HFFc6 (cell line): ENCODE data around the gene HTD2. TPM values are rescaled to one million over a fixed set of nuclear protein-coding genes. Genes with fewer than 3 reads are reported as not detected.

Experiments used
- DNase-seq: peaks from one replicate; pipeline ENCODE4 v3.0.0-alpha.2; 2018
- H3K27ac Mint-ChIP-seq: 2 replicates; pipeline ENCODE4 v1.8.0; 2020; ENCODE audit warnings: mild to moderate bottlenecking, mixed read lengths
- H3K27me3 Mint-ChIP-seq: 2 replicates; pipeline ENCODE4 v1.8.0; 2021; ENCODE audit warnings: mild to moderate bottlenecking, moderate library complexity, mixed read lengths; ENCODE audit not compliant: insufficient read depth
- H3K36me3 Mint-ChIP-seq: 2 replicates; pipeline ENCODE4 v1.8.0; 2021; ENCODE audit warnings: low read depth, mixed read lengths
- H3K4me1 Mint-ChIP-seq: 2 replicates; pipeline ENCODE4 v1.8.0; 2020; ENCODE audit warnings: low read depth, mixed read lengths
- H3K4me3 Mint-ChIP-seq: 2 replicates; pipeline ENCODE4 v1.8.0; 2020; ENCODE audit warnings: mild to moderate bottlenecking, moderate library complexity, mixed read lengths
- H3K9me3 Mint-ChIP-seq: 2 replicates; pipeline ENCODE4 v1.8.0; 2020; ENCODE audit warnings: mild to moderate bottlenecking, mixed read lengths
- CTCF ChIP-seq: fragments of 200-600 bp; sonication (generic); IDR thresholded peaks from 2 replicates; pipeline ENCODE4 v1.5.0; 2021; ENCODE audit warnings: antibody characterized with exemption, mild to moderate bottlenecking
- total RNA-seq, 6 experiments: library from RNA; stranded (reverse); fragmentation: NEBNext Ultra II Directional; extraction: Animal tissue kit (Norgen Biotek cat#: 25700); gene quantifications; 2 replicates in 1 of 6; 3 replicates in 5 of 6; pipeline ENCODE4 v1.2.3, GENCODE V29; 2021

Gene HTD2
- total RNA-seq, 6 experiments from 2014 or later = 5.1 to 8.7 (median 6.3) TPM

- no peak overlapping the region for H3K27ac Mint-ChIP-seq
- no peak overlapping the region for H3K4me3 Mint-ChIP-seq
- peaks cover 35% of the 10 kb centered on the region for H3K4me1 Mint-ChIP-seq
- no peaks in the 10 kb centered on the region for H3K9me3 Mint-ChIP-seq
- TF ChIP-seq CTCF = no peak
- peaks cover 2% of the 10 kb centered on the region; the same call in 1 of the 2 replicates for H3K27me3 Mint-ChIP-seq
- DNase-seq = no peak
- 0 out of 2 replicates have a peak, but pooled peaks cover 3% of the 10 kb centered on the region for H3K36me3 Mint-ChIP-seq
Measured at GRCh38 chr3:58345457-58345856, 39.1 kb downstream of the HTD2 start.

- Mint-ChIP-seq H3K4me3 (no peak overlapping the region), H3K4me1 (peaks cover 33% of the 10 kb centered on the region), H3K36me3 (0 out of 2 replicates have a peak, but pooled peaks cover 3% of the 10 kb centered on the region), H3K27ac (no peak overlapping the region), H3K9me3 (no peaks in the 10 kb centered on the region), H3K27me3 (peaks cover 2% of the 10 kb centered on the region; the same call in 1 of the 2 replicates)
- no peak for DNase-seq
- TF ChIP-seq CTCF = no peak
Measured at GRCh38 chr3:58346368-58346767, 40.0 kb downstream of the HTD2 start.

- Mint-ChIP-seq H3K27me3 (peaks cover 2% of the 10 kb centered on the region; the same call in 1 of the 2 replicates), H3K4me1 (peaks cover 25% of the 10 kb centered on the region), H3K36me3 (no peaks in the 10 kb centered on the region), H3K27ac (no peak overlapping the region), H3K4me3 (no peak overlapping the region), H3K9me3 (no peaks in the 10 kb centered on the region)
- no peak for TF ChIP-seq CTCF
- DNase-seq = no peak
Measured at GRCh38 chr3:58347984-58348383, 41.7 kb downstream of the HTD2 start.

- Mint-ChIP-seq H3K36me3 (no peaks in the 10 kb centered on the region), H3K27me3 (peaks cover 2% of the 10 kb centered on the region; the same call in 1 of the 2 replicates), H3K4me1 (peaks cover 32% of the 10 kb centered on the region), H3K9me3 (no peaks in the 10 kb centered on the region), H3K4me3 (no peak overlapping the region), H3K27ac (peak overlapping the region; percentile 64)
- no peak for TF ChIP-seq CTCF
- DNase-seq = no peak
Measured at GRCh38 chr3:58349792-58350626, 43.7 kb downstream of the HTD2 start.

GRCh38 chr3:58350627-58351013 is 44.3 kb downstream of the HTD2 start:
- Mint-ChIP-seq H3K36me3 (no peaks in the 10 kb centered on the region), H3K27ac (peak overlapping the region; percentile 64), H3K4me1 (peaks cover 30% of the 10 kb centered on the region), H3K9me3 (no peaks in the 10 kb centered on the region), H3K4me3 (no peak overlapping the region), H3K27me3 (peaks cover 2% of the 10 kb centered on the region; the same call in 1 of the 2 replicates)
- DNase-seq = peak; percentile 32
- TF ChIP-seq CTCF = no peak
